ENCODE data around the gene IL7R.
"Not testable (repeated sequence)": the region's sequence is repeated elsewhere in the genome, so short reads cannot be mapped to it uniquely, and the experiment has no call there.

DNA sequence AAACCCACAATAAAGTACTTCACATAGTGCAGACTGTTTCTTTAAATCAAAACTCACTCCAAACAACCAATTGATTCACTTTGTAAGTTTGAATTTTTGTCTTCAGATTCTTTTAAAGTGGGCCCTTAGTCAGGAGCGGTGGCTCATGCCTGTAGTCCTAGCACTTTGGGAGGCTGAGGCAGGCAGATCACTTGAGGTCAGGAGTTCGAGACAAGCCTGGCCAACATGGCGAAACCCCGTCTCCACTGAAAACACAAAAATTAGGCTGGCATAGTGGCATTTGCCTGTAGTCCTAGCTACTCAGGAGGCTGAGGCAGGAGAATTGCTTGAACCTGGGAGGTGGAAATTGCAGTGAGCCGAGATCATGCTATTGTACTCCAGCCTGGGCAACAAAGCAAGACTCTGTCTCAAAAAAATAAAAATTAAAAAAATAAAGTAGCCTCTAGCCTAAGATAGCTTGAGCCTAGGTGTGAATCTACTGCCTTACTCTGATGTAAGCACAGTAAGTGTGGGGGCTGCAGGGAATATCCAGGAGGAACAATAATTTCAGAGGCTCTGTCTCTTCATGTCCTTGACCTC, 416 bp upstream of the IL7R start:
- TF ChIP-seq, protein P1, sequence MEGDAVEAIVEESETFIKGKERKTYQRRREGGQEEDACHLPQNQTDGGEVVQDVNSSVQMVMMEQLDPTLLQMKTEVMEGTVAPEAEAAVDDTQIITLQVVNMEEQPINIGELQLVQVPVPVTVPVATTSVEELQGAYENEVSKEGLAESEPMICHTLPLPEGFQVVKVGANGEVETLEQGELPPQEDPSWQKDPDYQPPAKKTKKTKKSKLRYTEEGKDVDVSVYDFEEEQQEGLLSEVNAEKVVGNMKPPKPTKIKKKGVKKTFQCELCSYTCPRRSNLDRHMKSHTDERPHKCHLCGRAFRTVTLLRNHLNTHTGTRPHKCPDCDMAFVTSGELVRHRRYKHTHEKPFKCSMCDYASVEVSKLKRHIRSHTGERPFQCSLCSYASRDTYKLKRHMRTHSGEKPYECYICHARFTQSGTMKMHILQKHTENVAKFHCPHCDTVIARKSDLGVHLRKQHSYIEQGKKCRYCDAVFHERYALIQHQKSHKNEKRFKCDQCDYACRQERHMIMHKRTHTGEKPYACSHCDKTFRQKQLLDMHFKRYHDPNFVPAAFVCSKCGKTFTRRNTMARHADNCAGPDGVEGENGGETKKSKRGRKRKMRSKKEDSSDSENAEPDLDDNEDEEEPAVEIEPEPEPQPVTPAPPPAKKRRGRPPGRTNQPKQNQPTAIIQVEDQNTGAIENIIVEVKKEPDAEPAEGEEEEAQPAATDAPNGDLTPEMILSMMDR (IDR thresholded peaks at IDR 0.05) = not testable (repeated sequence)
- not testable (repeated sequence) for TF ChIP-seq POLR2A (IDR thresholded peaks at IDR 0.05)
